BJ (cell line): ENCODE data around the gene KCNC3. TPM values are rescaled to one million over a fixed set of nuclear protein-coding genes. Genes with fewer than 3 reads are reported as not detected.
"Not testable (repeated sequence)": the region's sequence is repeated elsewhere in the genome, so short reads cannot be mapped to it uniquely, and the experiment has no call there.

Experiments used
- CTCF ChIA-PET: fragments of 350-600 bp; formaldehyde crosslinking; extraction: SDS; loops from one replicate; lab custom pipeline; 2021; ENCODE audit warnings: antibody characterized with exemption, inconsistent platforms; lab: Yijun Ruan, JAX
- POLR2A ChIA-PET: fragments of 300-600 bp; sonication (Branson Sonifier 250); formaldehyde crosslinking; extraction: SDS; loops from one replicate; lab custom pipeline; 2021; ENCODE audit warnings: antibody characterized with exemption; lab: Charles Lee
- DNase-seq: peaks from one replicate; pipeline ENCODE4 v3.0.0-alpha.2; 2011; ENCODE audit warnings: low read depth
- H3K27me3 ChIP-seq: 2 replicates; pipeline ENCODE4 v1.6.0; 2011; ENCODE audit warnings: low read length; ENCODE audit not compliant: control insufficient read depth, insufficient read depth
- H3K36me3 ChIP-seq: 2 replicates; pipeline ENCODE4 v1.5.1; 2011; ENCODE audit warnings: low read length; ENCODE audit not compliant: control insufficient read depth, insufficient read depth
- H3K4me3 ChIP-seq: 2 replicates; pipeline ENCODE4 v1.5.1; 2011; ENCODE audit warnings: low read depth, mild to moderate bottlenecking, control low read depth, low read length
- polyA plus RNA-seq: library from polyadenylated mRNA; depleted of rRNA; stranded (reverse); fragments of >200 nt; gene quantifications from 2 replicates; pipeline ENCODE4 v1.2.3, GENCODE V29; 2011
- TF ChIP-seq, protein P1 (sequence below): IDR thresholded peaks from 2 replicates; pipeline ENCODE4 v1.5.1; 2011; ENCODE audit warnings: low read depth, mild to moderate bottlenecking, control low read depth, inconsistent platforms, low read length, moderate library complexity; ENCODE audit not compliant: insufficient read depth

Gene KCNC3
- polyA plus RNA-seq, 1 experiment: 0.04 TPM

DNA sequence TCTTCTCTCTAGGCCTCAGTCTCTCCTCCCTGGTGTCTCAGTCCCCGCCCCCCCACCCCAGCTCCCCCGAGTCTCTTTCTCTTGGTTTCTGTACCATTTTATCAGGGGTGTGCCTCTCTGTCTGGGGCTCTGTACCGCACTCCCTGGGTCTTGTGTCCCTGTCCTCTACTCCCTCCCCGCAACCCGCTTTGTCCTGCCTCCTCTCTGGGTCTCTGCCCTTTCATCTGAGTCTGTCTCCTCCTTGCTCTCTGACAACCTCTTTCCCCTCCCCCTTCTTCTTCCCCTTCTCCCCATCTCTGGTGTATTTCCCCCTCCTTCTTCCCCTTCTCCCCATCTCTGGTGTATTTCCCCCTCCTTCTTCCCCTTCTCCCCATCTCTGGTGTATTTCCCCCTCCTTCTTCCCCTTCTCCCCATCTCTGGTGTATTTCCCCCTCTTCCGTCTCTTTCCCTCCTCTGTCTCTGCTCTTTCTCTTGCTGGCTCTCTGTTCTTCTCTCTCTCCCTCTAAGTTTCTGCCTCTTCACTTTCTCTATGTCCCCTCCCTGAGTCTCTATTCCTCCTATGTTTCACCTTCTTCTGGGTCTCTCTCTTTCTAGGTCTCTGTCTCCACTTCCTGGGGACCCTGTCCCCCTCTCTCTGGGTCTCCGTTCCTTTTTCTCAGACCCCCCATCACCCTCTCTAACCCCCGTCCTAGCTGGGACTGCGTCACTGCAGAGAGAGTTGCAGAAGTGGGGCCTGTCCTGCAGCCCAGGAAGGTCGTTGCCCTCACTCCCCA is 2.2 kb upstream of the KCNC3 start:
- H3K4me3 ChIP-seq: no peak overlapping the region
- no peaks in the 10 kb centered on the region for H3K36me3 ChIP-seq
- CTCF ChIA-PET: no interaction called here
- TF ChIP-seq, protein P1, sequence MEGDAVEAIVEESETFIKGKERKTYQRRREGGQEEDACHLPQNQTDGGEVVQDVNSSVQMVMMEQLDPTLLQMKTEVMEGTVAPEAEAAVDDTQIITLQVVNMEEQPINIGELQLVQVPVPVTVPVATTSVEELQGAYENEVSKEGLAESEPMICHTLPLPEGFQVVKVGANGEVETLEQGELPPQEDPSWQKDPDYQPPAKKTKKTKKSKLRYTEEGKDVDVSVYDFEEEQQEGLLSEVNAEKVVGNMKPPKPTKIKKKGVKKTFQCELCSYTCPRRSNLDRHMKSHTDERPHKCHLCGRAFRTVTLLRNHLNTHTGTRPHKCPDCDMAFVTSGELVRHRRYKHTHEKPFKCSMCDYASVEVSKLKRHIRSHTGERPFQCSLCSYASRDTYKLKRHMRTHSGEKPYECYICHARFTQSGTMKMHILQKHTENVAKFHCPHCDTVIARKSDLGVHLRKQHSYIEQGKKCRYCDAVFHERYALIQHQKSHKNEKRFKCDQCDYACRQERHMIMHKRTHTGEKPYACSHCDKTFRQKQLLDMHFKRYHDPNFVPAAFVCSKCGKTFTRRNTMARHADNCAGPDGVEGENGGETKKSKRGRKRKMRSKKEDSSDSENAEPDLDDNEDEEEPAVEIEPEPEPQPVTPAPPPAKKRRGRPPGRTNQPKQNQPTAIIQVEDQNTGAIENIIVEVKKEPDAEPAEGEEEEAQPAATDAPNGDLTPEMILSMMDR: no peak
- DNase-seq: no peak
- H3K27me3 ChIP-seq: peaks cover 28% of the 10 kb centered on the region
- POLR2A ChIA-PET: no interaction called here

- POLR2A ChIA-PET: no interaction called here
- H3K36me3 ChIP-seq: no peaks in the 10 kb centered on the region
- H3K27me3 ChIP-seq: peaks cover 28% of the 10 kb centered on the region
- H3K4me3 ChIP-seq: peak overlapping the region; percentile 13; the same call in 1 of the 2 replicates
- no peak for DNase-seq
- CTCF ChIA-PET: no interaction called here
- TF ChIP-seq, protein P1: no peak
These were observed 1.3 kb upstream of the KCNC3 start for GRCh38 chr19:50330365-50331078.

GRCh38 chr19:50329926-50330294 is 733 bp upstream of the KCNC3 start:
- H3K27me3 ChIP-seq: peaks cover 28% of the 10 kb centered on the region
- H3K36me3 ChIP-seq, POLR2A ChIA-PET, H3K4me3 ChIP-seq, CTCF ChIA-PET, DNase-seq: not testable (repeated sequence)

DNA sequence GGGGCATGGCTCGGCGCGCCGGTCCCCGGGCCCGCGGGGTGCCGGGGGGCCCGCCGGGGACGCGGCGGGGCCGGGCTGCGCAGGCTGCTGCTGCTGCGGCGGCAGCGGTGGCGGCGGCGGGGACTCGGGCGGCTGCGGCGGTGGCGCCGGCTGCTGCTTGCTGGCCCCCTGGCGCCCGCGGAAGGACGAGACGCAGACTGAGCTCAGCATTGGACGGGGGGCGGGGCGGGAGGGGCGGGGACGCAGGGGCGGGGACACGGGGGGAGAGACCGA is 368 bp downstream of the KCNC3 start:
- POLR2A ChIA-PET: interaction anchor here (0.5 to 0.6 kb wide), 2 partner anchors 15 to 654 kb away, joined by 3 to 4 read pairs; no protein-coding TSS in a partner anchor
- H3K4me3 ChIP-seq: peak overlapping the region; percentile 18
- no peak for DNase-seq
- TF ChIP-seq, protein P1: no peak
- H3K27me3 ChIP-seq: peaks cover 28% of the 10 kb centered on the region
- CTCF ChIA-PET: no interaction called here
- H3K36me3 ChIP-seq: no peaks in the 10 kb centered on the region

DNA sequence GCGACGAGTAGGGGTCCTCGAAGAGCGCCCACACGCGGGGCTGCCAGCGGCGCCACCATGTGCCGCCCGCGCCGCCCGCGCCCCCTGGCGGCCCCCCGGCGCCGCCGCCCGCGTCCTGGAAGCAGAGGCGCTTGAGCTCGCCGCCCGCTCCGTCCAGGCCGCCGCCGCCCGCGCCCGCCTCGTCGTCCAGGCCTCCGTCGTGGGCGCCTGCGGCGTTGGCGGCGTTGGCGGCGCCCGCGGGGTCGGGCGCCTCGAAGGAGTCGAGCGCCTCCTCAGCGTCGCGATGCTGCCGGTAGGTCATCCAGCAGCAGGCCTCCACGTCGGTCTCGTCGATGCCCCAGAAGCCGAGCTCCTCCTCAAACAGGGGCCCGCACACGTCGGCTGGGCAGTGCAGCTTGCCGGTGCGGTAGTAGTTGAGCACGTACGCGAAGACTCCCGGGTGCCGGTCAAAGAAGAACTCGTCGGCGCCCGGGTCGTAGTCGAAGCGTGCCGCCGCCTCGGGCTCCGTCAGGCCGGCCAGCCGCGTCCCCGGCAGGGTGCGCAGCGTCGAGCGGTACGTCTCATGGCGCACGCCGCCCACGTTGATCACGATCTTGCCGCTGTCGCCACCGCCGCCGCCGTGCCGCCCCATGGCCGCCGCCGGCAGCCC is 829 bp downstream of the KCNC3 start:
- Histone ChIP-seq H3K27me3 (peaks cover 28% of the 10 kb centered on the region), H3K4me3 (peak overlapping the region; percentile 18), H3K36me3 (no peaks in the 10 kb centered on the region)
- no peak for DNase-seq
- CTCF ChIA-PET: interaction anchor here (0.7 kb wide), 1 partner anchor 41 kb away, joined by 5 read pairs; no protein-coding TSS in a partner anchor
- POLR2A ChIA-PET: interaction anchor here (0.6 kb wide), 1 partner anchor 14 kb away, joined by 4 read pairs; no protein-coding TSS in a partner anchor
- TF ChIP-seq, protein P1: no peak
